Smooth muscle cell (in vitro differentiated cells): Measurements from ENCODE around the gene SEMA3C. TPM values are rescaled to one million over a fixed set of nuclear protein-coding genes. Genes with fewer than 3 reads are reported as not detected.

Experiments used
- DNase-seq: peaks from one replicate; lab custom pipeline; 2025; ENCODE audit not compliant: unreplicated experiment; lab: John Stamatoyannopoulos, UW
- H2AFZ ChIP-seq: fragments of 200-600 bp; sonication (generic); 2 replicates; pipeline ENCODE4 v1.6.0; 2016; ENCODE audit warnings: antibody characterized with exemption, low read depth, mild to moderate bottlenecking
- H3F3A ChIP-seq: fragments of 200-600 bp; sonication (generic); 2 replicates; pipeline ENCODE4 v1.6.0; 2017; ENCODE audit warnings: antibody characterized with exemption, low read depth
- H3K27ac ChIP-seq: fragments of 200-600 bp; sonication (generic); 2 replicates; pipeline ENCODE4 v1.5.1; 2016; ENCODE audit warnings: low read depth, mild to moderate bottlenecking
- H3K27me3 ChIP-seq: fragments of 200-600 bp; sonication (generic); 2 replicates; pipeline ENCODE4 v1.6.1; 2016; ENCODE audit warnings: low read depth, mild to moderate bottlenecking
- H3K36me3 ChIP-seq: fragments of 200-600 bp; sonication (generic); 2 replicates; pipeline ENCODE4 v1.5.1; 2016; ENCODE audit warnings: low read depth
- H3K4me1 ChIP-seq: fragments of 200-600 bp; sonication (generic); 2 replicates; pipeline ENCODE4 v1.5.1; 2016; ENCODE audit warnings: low read depth
- H3K4me2 ChIP-seq: fragments of 200-600 bp; sonication (generic); 2 replicates; pipeline ENCODE4 v1.6.0; 2016; ENCODE audit warnings: mild to moderate bottlenecking
- H3K4me3 ChIP-seq: fragments of 200-600 bp; sonication (generic); 2 replicates; pipeline ENCODE4 v1.5.1; 2016; ENCODE audit warnings: mild to moderate bottlenecking
- H3K79me2 ChIP-seq: fragments of 200-600 bp; sonication (generic); 2 replicates; pipeline ENCODE4 v1.6.0; 2016; ENCODE audit warnings: low read depth, mild to moderate bottlenecking
- H3K9ac ChIP-seq: fragments of 200-600 bp; sonication (generic); 2 replicates; pipeline ENCODE4 v1.6.0; 2016; ENCODE audit warnings: low read depth
- H3K9me3 ChIP-seq: fragments of 200-600 bp; sonication (generic); replicated peaks from 2 replicates; pipeline ENCODE4 v1.5.1; 2016; ENCODE audit warnings: low read depth
- H4K20me1 ChIP-seq: fragments of 200-600 bp; sonication (generic); 2 replicates; pipeline ENCODE4 v1.6.0; 2016; ENCODE audit warnings: low read depth
- CTCF ChIP-seq: fragments of 200-600 bp; sonication (generic); IDR thresholded peaks from 2 replicates; pipeline ENCODE4 v1.5.1; 2017; ENCODE audit warnings: borderline replicate concordance, mild to moderate bottlenecking, antibody characterized with exemption; ENCODE audit not compliant: insufficient read depth, poor library complexity, severe bottlenecking
- WGBS: methylation state at CpG from one replicate; pipeline ENCODE4 v1.1.7; 2016; ENCODE audit warnings: low lambda C conversion rate; 5-methylcytosine and 5-hydroxymethylcytosine counted together
- polyA plus RNA-seq: library from polyadenylated mRNA; unstranded; fragments of >200 nt; fragmentation: Nextera tagmentation; extraction: Ambion mirVana; gene quantifications from 2 replicates; pipeline ENCODE4 v1.2.1, GENCODE V29; 2016
- total RNA-seq: library from RNA; depleted of rRNA; stranded (reverse); fragments of >200 nt; gene quantifications from 2 replicates; pipeline ENCODE4 v1.2.3, GENCODE V29; 2014

SEMA3C gene
- total and polyA plus RNA-seq, 2 experiments from 2014 or later = 20.6 to 295 TPM

- 85% methylated on average over 3 of the region's 3 CpGs for whole genome bisulfite sequencing
- Histone ChIP-seq H3K27ac (no peak overlapping the region), H3K79me2 (peaks cover 12% of the 10 kb centered on the region), H3K4me3 (no peak overlapping the region), H3K4me2 (no peak overlapping the region), H2AFZ (no peak overlapping the region), H4K20me1 (peaks cover 12% of the 10 kb centered on the region), H3K4me1 (no peaks in the 10 kb centered on the region), H3K27me3 (no peaks in the 10 kb centered on the region), H3K9ac (no peak overlapping the region), H3K9me3 (no peaks in the 10 kb centered on the region), H3F3A (no peaks in the 10 kb centered on the region), H3K36me3 (no peaks in the 10 kb centered on the region)
- no peak for DNase-seq
- TF ChIP-seq CTCF = no peak
These were observed 92.2 kb downstream of the SEMA3C start for GRCh38 chr7:80826520-80827238.

DNA sequence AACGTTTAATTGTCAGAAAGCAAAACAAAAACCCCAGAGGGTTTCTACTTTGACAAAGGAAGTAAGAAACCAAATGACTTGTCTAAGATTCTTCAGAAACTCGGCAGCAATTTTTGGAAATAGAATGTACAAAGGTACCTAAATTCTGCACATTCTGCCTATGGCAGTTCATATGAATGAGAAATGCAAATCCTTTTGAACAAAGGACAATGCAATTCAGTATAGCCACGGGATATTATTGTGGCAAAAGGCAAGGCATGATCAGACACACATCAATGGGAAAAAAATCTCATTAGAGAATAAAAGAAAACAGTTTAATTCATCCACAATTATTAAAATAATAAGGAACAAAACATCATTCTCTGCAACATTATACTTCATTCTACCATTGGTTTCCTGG lies 93.4 kb downstream of the SEMA3C start:
- TF ChIP-seq CTCF = no peak
- no peaks in the 10 kb centered on the region for H3K36me3 ChIP-seq
- H3K9me3 ChIP-seq = no peaks in the 10 kb centered on the region
- H3K4me3 ChIP-seq = no peak overlapping the region
- 89% methylated on average over 3 of the region's 3 CpGs for WGBS
- H3K27me3 ChIP-seq = no peaks in the 10 kb centered on the region
- H3K9ac ChIP-seq = no peak overlapping the region
- H3K27ac ChIP-seq = no peak overlapping the region
- no peak overlapping the region for H3K4me2 ChIP-seq
- DNase-seq = no peak
- H2AFZ ChIP-seq = no peak overlapping the region
- no peaks in the 10 kb centered on the region for H3K4me1 ChIP-seq
- H3K79me2 ChIP-seq = peaks cover 12% of the 10 kb centered on the region
- no peaks in the 10 kb centered on the region for H3F3A ChIP-seq
- peaks cover 10% of the 10 kb centered on the region for H4K20me1 ChIP-seq

DNA sequence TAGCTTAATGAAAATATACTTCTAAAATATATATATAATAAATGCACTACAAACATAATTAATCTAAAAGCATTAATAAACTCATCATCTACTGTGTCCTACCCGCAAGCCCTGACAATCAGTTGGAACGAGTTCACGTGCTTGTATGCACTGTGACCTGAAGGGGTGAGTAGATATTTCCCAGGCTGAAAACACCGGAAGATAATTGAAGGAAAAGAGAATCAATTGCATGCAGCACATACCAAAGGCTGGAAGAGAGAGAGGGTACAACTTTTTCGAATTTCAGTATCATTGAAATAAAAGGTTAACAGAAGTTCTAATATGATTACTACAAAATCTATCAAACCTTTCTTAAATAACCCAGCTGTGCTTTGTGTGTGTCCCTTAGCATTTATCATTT lies 94.6 kb downstream of the SEMA3C start:
- H3K4me3 ChIP-seq = no peak overlapping the region
- H3K4me1 ChIP-seq = no peaks in the 10 kb centered on the region
- H3K9ac ChIP-seq = no peak overlapping the region
- no peaks in the 10 kb centered on the region for H3K27me3 ChIP-seq
- no peak overlapping the region for H3K27ac ChIP-seq
- H3K4me2 ChIP-seq = no peak overlapping the region
- H3F3A ChIP-seq = no peaks in the 10 kb centered on the region
- H3K79me2 ChIP-seq = peaks cover 5% of the 10 kb centered on the region
- no peaks in the 10 kb centered on the region for H3K36me3 ChIP-seq
- H3K9me3 ChIP-seq = no peaks in the 10 kb centered on the region
- no peak for DNase-seq
- WGBS = 92% methylated on average over 5 of the region's 5 CpGs
- H4K20me1 ChIP-seq = peaks cover 4% of the 10 kb centered on the region
- no peak overlapping the region for H2AFZ ChIP-seq
- no peak for TF ChIP-seq CTCF

GRCh38 chr7:80823057-80823456 lies 95.8 kb downstream of the SEMA3C start:
- H3K4me1 ChIP-seq = no peaks in the 10 kb centered on the region
- no peaks in the 10 kb centered on the region for H3F3A ChIP-seq
- H3K4me3 ChIP-seq = no peak overlapping the region
- H2AFZ ChIP-seq = no peak overlapping the region
- no peaks in the 10 kb centered on the region for H3K79me2 ChIP-seq
- H3K9ac ChIP-seq = no peak overlapping the region
- TF ChIP-seq CTCF = no peak
- no peaks in the 10 kb centered on the region for H3K36me3 ChIP-seq
- WGBS = 80% methylated on average over 3 of the region's 3 CpGs
- no peak overlapping the region for H3K27ac ChIP-seq
- no peaks in the 10 kb centered on the region for H3K27me3 ChIP-seq
- H3K4me2 ChIP-seq = no peak overlapping the region
- H4K20me1 ChIP-seq = no peaks in the 10 kb centered on the region
- no peak for DNase-seq
- no peaks in the 10 kb centered on the region for H3K9me3 ChIP-seq
